ENCODE measurements around the gene PPFIA1.
"Not testable (repeated sequence)": the region's sequence is repeated elsewhere in the genome, so short reads cannot be mapped to it uniquely, and the experiment has no call there.

The PPFIA1 gene

GRCh38 chr11:70326365-70326811, 55.9 kb downstream of the PPFIA1 start:
- DNase-seq, result no peak

GRCh38 chr11:70326833-70327232, 56.3 kb downstream of the PPFIA1 start:
- DNase-seq, result no peak

GRCh38 chr11:70327717-70328116, 57.2 kb downstream of the PPFIA1 start:
- no peak for DNase-seq

- DNase-seq, result no peak
Observed at GRCh38 chr11:70328556-70328955, 58.1 kb downstream of the PPFIA1 start.

- not testable (repeated sequence) for DNase-seq
Observed at GRCh38 chr11:70331320-70331843, 60.9 kb downstream of the PPFIA1 start.

GRCh38 chr11:70331901-70332300, 61.4 kb downstream of the PPFIA1 start:
- DNase-seq, result no peak

- DNase-seq, result no peak
Observed at GRCh38 chr11:70332567-70332966, 62.1 kb downstream of the PPFIA1 start.

GRCh38 chr11:70333261-70333660, 62.8 kb downstream of the PPFIA1 start:
- DNase-seq, result no peak

GRCh38 chr11:70334351-70334995, 64.0 kb downstream of the PPFIA1 start:
- DNase-seq, result no peak

- DNase-seq, result no peak
Observed at GRCh38 chr11:70335511-70335910, 65.0 kb downstream of the PPFIA1 start.

- no peak for DNase-seq
Observed at GRCh38 chr11:70338594-70338993, 68.1 kb downstream of the PPFIA1 start.

- no peak for DNase-seq
Observed at GRCh38 chr11:70339066-70339465, 68.6 kb downstream of the PPFIA1 start.

GRCh38 chr11:70341881-70342429, 71.5 kb downstream of the PPFIA1 start:
- DNase-seq, result no peak

- no peak for DNase-seq
Observed at GRCh38 chr11:70343636-70344035, 73.1 kb downstream of the PPFIA1 start.

GRCh38 chr11:70348191-70348590, 77.7 kb downstream of the PPFIA1 start:
- no peak for DNase-seq

GRCh38 chr11:70348608-70349007, 78.1 kb downstream of the PPFIA1 start:
- no peak for DNase-seq

- DNase-seq, result no peak
Observed at GRCh38 chr11:70351646-70352045, 81.2 kb downstream of the PPFIA1 start.

- no peak for DNase-seq
Observed at GRCh38 chr11:70352100-70352499, 81.6 kb downstream of the PPFIA1 start.

GRCh38 chr11:70352601-70353000, 82.1 kb downstream of the PPFIA1 start:
- DNase-seq, result no peak

GRCh38 chr11:70353329-70353728, 82.8 kb downstream of the PPFIA1 start:
- DNase-seq, result no peak

GRCh38 chr11:70353900-70354568, 83.5 kb downstream of the PPFIA1 start:
- DNase-seq, result no peak

GRCh38 chr11:70354629-70355028, 84.1 kb downstream of the PPFIA1 start:
- DNase-seq, result no peak

GRCh38 chr11:70358753-70359152, 88.3 kb downstream of the PPFIA1 start:
- no peak for DNase-seq

Data from NK-92 treated with Interleukin-12 subunit alpha and Interleukin-12 subunit beta, amount 100 ng/mL, for 24 hours (cell line).